Omental fat pad (tissue), 4 donors: ENCODE results near the gene RMND1. TPM values are rescaled to one million over a fixed set of nuclear protein-coding genes. Genes with fewer than 3 reads are reported as not detected.
"Not testable (repeated sequence)": the region's sequence is repeated elsewhere in the genome, so short reads cannot be mapped to it uniquely, and the experiment has no call there.

Experiments
- ATAC-seq: fragments of 150-250 bp; one replicate; pipeline ENCODE4 v1.9.1; 2016; ENCODE audit warnings: mild to moderate bottlenecking, moderate library complexity; ENCODE audit not compliant: low FRiP score
- DNase-seq: peaks from one replicate; pipeline ENCODE4 v3.0.0-alpha.2; 2019; ENCODE audit warnings: low spot score
- CTCF ChIP-seq, 3 donors: fragments of 450-650 bp; IDR thresholded peaks; one replicate each; pipeline ENCODE4 v1.5.1; 2016 to 2017; ENCODE audit warnings: antibody characterized with exemption in 3 of 3, mild to moderate bottlenecking in 3 of 3, moderate library complexity in 2 of 3
- small RNA-seq: library from RNA; depleted of rRNA; stranded (forward); fragments of <200 nt; gene quantifications from one replicate; pipeline ENCODE3, GENCODE V24; 2016
- total RNA-seq, 4 donors: library from RNA; depleted of rRNA; stranded (reverse); fragments of >200 nt; gene quantifications; one replicate each; pipeline ENCODE4 v1.1.0, GENCODE V29; 2016

RMND1 gene
- total RNA-seq, 4 donors from 2014 or later: 14.9 to 26.7 (median 21.1) TPM

- no peak for ATAC-seq
- no peak for DNase-seq
- no peak for TF ChIP-seq CTCF (IDR thresholded peaks at IDR 0.05)
Measured at GRCh38 chr6:151359486-151359885, 92.4 kb downstream of the RMND1 start.

GRCh38 chr6:151358475-151358874, 93.5 kb downstream of the RMND1 start:
- no peak for DNase-seq
- no peak for ATAC-seq
- TF ChIP-seq CTCF (IDR thresholded peaks at IDR 0.05): no peak

- TF ChIP-seq CTCF (IDR thresholded peaks at IDR 0.05): no peak
- ATAC-seq: no peak
- no peak for DNase-seq
Measured at GRCh38 chr6:151357758-151358436, 94.0 kb downstream of the RMND1 start.

- ATAC-seq, DNase-seq: not testable (repeated sequence)
Measured at GRCh38 chr6:151356983-151357382, 94.9 kb downstream of the RMND1 start.

Small RNAs within 50 kb of the gene (small RNA-seq; reads per million reads assigned to genes)
- gene RF00019: not detected

Other genes starting within 250 kb of the RMND1 start
- 100 to 1,000 TPM; 151 to 488 (median 216) TPM for gene AKAP12, start 212.2 kb downstream of the RMND1 start, total RNA-seq
- gene ZBTB2, start 60.6 kb downstream of the RMND1 start, total RNA-seq: 10 to 100 TPM in 3 of 4 donors, 1 to 10 TPM in 1; 9.3 to 27.1 (median 16.6) TPM
- gene CCDC170, start 41.9 kb upstream of the RMND1 start, total RNA-seq: 1 to 10 TPM; 1.3 to 4.1 (median 2.5) TPM